ENCODE measurements around the gene ZMAT2. TPM values are rescaled to one million over a fixed set of nuclear protein-coding genes. Genes with fewer than 3 reads are reported as not detected.
"Not testable (repeated sequence)": the region's sequence is repeated elsewhere in the genome, so short reads cannot be mapped to it uniquely, and the experiment has no call there.

The ZMAT2 gene
- total RNA-seq, 4 donors from 2014 or later = 44.2 to 56.5 (median 51.9) TPM

- intact Hi-C loops (cut with DNase I; ENCODE audit: low total_unique reads) (loop anchor here (1.0 to 10.0 kb wide), 4 partner anchors 17 to 490 kb away; partner anchors contain the start of genes CYSTM1, HARS1, HARS2 and IK), in situ Hi-C loops (cut with MboI; ENCODE audit: low sequenced_read_pairs in 4 of 4) (loop anchor here in 1 of 4 donors (25.0 kb wide), 1 partner anchor 252 kb away; the partner anchor contains the start of gene ANKHD1)
- peak within 1 kb of the TSS; percentile 79 to 90 (median 82) for H3K4me3 ChIP-seq
- ATAC-seq = peak; percentile 95
- H3K27me3 ChIP-seq = no peaks in the 10 kb centered on the region
- DNase-seq = peak; percentile 94 to 96
- peak within 1 kb of the TSS; percentile 92 to 98 (median 98) for H3K27ac ChIP-seq
- no peak for TF ChIP-seq CTCF (IDR thresholded peaks at IDR 0.05 in 4 of 5, conservative IDR thresholded peaks at IDR 0.05 in 1 of 5)
- TF ChIP-seq POLR2A (IDR thresholded peaks at IDR 0.05) = peak; percentile 76 to 84
- peaks cover 16 to 20% of the 10 kb centered on the region in 2 donors for H3K4me1 ChIP-seq
- peaks cover 3 to 62% of the 10 kb centered on the region in 2 donors for H3K36me3 ChIP-seq
- no peaks in the 10 kb centered on the region for H3K9me3 ChIP-seq
Measured at GRCh38 chr5:140664359-140665119, 35.7 kb upstream of the ZMAT2 start, which contains the start of gene WDR55. WDR55 (plus strand) TSS chr5:140664904; CDS start chr5:140664913, 9 bp downstream.

- peaks cover 0 to 70% of the 10 kb centered on the region in 2 donors for H3K36me3 ChIP-seq
- H3K4me1 ChIP-seq; H3K27ac ChIP-seq; intact Hi-C loops (cut with DNase I; ENCODE audit: low total_unique reads); DNase-seq; H3K4me3 ChIP-seq; H3K9me3 ChIP-seq; H3K27me3 ChIP-seq; ATAC-seq: not testable (repeated sequence)
- in situ Hi-C loops (cut with MboI; ENCODE audit: low sequenced_read_pairs in 4 of 4) = loop anchor here in 1 of 4 donors (25.0 kb wide), 1 partner anchor 259 kb away; the partner anchor contains the start of gene ANKHD1
Measured at GRCh38 chr5:140671035-140671434, 29.2 kb upstream of the ZMAT2 start.

GRCh38 chr5:140671472-140672125 is 28.6 kb upstream of the ZMAT2 start:
- TF ChIP-seq POLR2A (IDR thresholded peaks at IDR 0.05) = no peak
- no peak for TF ChIP-seq CTCF (IDR thresholded peaks at IDR 0.05 in 4 of 5, conservative IDR thresholded peaks at IDR 0.05 in 1 of 5)
- Histone ChIP-seq H3K4me1 (no peaks in the 10 kb centered on the region), H3K36me3 (peaks cover 0 to 75% of the 10 kb centered on the region in 2 donors), H3K4me3 (no peak overlapping the region), H3K27me3 (no peaks in the 10 kb centered on the region), H3K27ac (no peak overlapping the region), H3K9me3 (no peaks in the 10 kb centered on the region)
- intact Hi-C loops (cut with DNase I; ENCODE audit: low total_unique reads) = no loop called here
- no peak for ATAC-seq
- in situ Hi-C loops (cut with MboI; ENCODE audit: low sequenced_read_pairs in 4 of 4) = loop anchor here in 1 of 4 donors (25.0 kb wide), 1 partner anchor 259 kb away; the partner anchor contains the start of gene ANKHD1
- DNase-seq = no peak

GRCh38 chr5:140672455-140673186 is 27.6 kb upstream of the ZMAT2 start:
- ATAC-seq (no peak), DNase-seq (no peak)
- no peaks in the 10 kb centered on the region for H3K4me1 ChIP-seq
- intact Hi-C loops (cut with DNase I; ENCODE audit: low total_unique reads) = no loop called here
- TF ChIP-seq CTCF (IDR thresholded peaks at IDR 0.05 in 4 of 5, conservative IDR thresholded peaks at IDR 0.05 in 1 of 5) = no peak
- TF ChIP-seq POLR2A (IDR thresholded peaks at IDR 0.05) = no peak
- H3K27me3 ChIP-seq = no peaks in the 10 kb centered on the region
- in situ Hi-C loops (cut with MboI; ENCODE audit: low sequenced_read_pairs in 4 of 4) = loop anchor here in 1 of 4 donors (25.0 kb wide), 1 partner anchor 260 kb away; the partner anchor contains the start of gene ANKHD1
- H3K27ac ChIP-seq = no peak overlapping the region
- no peak overlapping the region for H3K4me3 ChIP-seq
- H3K36me3 ChIP-seq = peaks cover 0 to 76% of the 10 kb centered on the region in 2 donors
- H3K9me3 ChIP-seq = no peaks in the 10 kb centered on the region
